WI38 (cell line): ENCODE data around the gene CYP2C18.

ENCODE experiments used
- H3K4me3 ChIP-seq: 2 replicates; pipeline ENCODE4 v1.5.1; 2011; ENCODE audit warnings: low read depth, mild to moderate bottlenecking, control low read depth, low read length
- CTCF ChIP-seq: IDR thresholded peaks from 2 replicates; pipeline ENCODE4 v1.5.1; 2012; ENCODE audit warnings: low read depth, mild to moderate bottlenecking, control low read depth, low read length

Gene CYP2C18

GRCh38 chr10:94687625-94688248, 4.2 kb downstream of the CYP2C18 start:
- TF ChIP-seq CTCF = no peak
- H3K4me3 ChIP-seq = no peak overlapping the region

- TF ChIP-seq CTCF = no peak
- H3K4me3 ChIP-seq = no peak overlapping the region
Observed at GRCh38 chr10:94706089-94706488, 22.6 kb downstream of the CYP2C18 start.

- no peak overlapping the region for H3K4me3 ChIP-seq
- TF ChIP-seq CTCF = no peak
Observed at GRCh38 chr10:94710578-94710977, 27.0 kb downstream of the CYP2C18 start.

- TF ChIP-seq CTCF = no peak
- H3K4me3 ChIP-seq = no peak overlapping the region
Observed at GRCh38 chr10:94725871-94726270, 42.3 kb downstream of the CYP2C18 start.

GRCh38 chr10:94735197-94735596, 51.7 kb downstream of the CYP2C18 start:
- no peak overlapping the region for H3K4me3 ChIP-seq
- TF ChIP-seq CTCF = no peak

- H3K4me3 ChIP-seq = no peak overlapping the region
- no peak for TF ChIP-seq CTCF
Observed at GRCh38 chr10:94738588-94738987, 55.1 kb downstream of the CYP2C18 start.

- H3K4me3 ChIP-seq = no peak overlapping the region
- TF ChIP-seq CTCF = no peak
Observed at GRCh38 chr10:94747137-94747536, 63.6 kb downstream of the CYP2C18 start.
